Panc1 (cell line): ENCODE data around the gene TRIM44.

Source experiments
- POLR2AphosphoS5 ChIP-seq: IDR thresholded peaks from 2 replicates; pipeline ENCODE4 v1.6.1; 2012; ENCODE audit warnings: mild to moderate bottlenecking, low read depth, low read length, moderate library complexity
- TF ChIP-seq, protein P1 (sequence below): fragments of 450-650 bp; IDR thresholded peaks from 2 replicates; pipeline ENCODE4 v1.5.1; 2017; ENCODE audit warnings: mild to moderate bottlenecking

GRCh38 chr11:35711924-35712323, 49.3 kb downstream of the TRIM44 start:
- TF ChIP-seq, protein P1, sequence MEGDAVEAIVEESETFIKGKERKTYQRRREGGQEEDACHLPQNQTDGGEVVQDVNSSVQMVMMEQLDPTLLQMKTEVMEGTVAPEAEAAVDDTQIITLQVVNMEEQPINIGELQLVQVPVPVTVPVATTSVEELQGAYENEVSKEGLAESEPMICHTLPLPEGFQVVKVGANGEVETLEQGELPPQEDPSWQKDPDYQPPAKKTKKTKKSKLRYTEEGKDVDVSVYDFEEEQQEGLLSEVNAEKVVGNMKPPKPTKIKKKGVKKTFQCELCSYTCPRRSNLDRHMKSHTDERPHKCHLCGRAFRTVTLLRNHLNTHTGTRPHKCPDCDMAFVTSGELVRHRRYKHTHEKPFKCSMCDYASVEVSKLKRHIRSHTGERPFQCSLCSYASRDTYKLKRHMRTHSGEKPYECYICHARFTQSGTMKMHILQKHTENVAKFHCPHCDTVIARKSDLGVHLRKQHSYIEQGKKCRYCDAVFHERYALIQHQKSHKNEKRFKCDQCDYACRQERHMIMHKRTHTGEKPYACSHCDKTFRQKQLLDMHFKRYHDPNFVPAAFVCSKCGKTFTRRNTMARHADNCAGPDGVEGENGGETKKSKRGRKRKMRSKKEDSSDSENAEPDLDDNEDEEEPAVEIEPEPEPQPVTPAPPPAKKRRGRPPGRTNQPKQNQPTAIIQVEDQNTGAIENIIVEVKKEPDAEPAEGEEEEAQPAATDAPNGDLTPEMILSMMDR, result no peak
- TF ChIP-seq POLR2AphosphoS5, result no peak
